OCI-LY7 (cell line): Measurements from ENCODE around the gene SENP2. TPM values are rescaled to one million over a fixed set of nuclear protein-coding genes. Genes with fewer than 3 reads are reported as not detected.

Experiments used
- small RNA-seq: library from RNA; depleted of rRNA; stranded (forward); fragments of <200 nt; gene quantifications from one replicate; pipeline ENCODE3, GENCODE V24; 2014
- total RNA-seq, 2 experiments: library from RNA; depleted of rRNA in 1 of 2; stranded (reverse); fragments of >200 nt in 1 of 2; shearing (Covaris generic) in 1 of 2; gene quantifications; 2 replicates each; pipeline ENCODE4 v1.2.3, GENCODE V29; 2014 to 2022

The SENP2 gene
- total RNA-seq, 2 experiments from 2014 or later, result 39.8 to 64.5 TPM

Small RNA genes lying within 50 kb of the gene (small RNA-seq; reads per million reads assigned to genes)
- not detected for gene AC133473.1

Other genes with a start within 250 kb of the SENP2 start
- gene MAP3K13, start 223.2 kb upstream of the SENP2 start, total RNA-seq (2014; rRNA removed; shearing (Covaris generic)), result 7.6 and 10.5 TPM in 2 replicates
- gene MAP3K13, start 223.2 kb upstream of the SENP2 start, total RNA-seq (2022), result 15.0 and 16.7 TPM in 2 replicates
- 5.5 and 7.0 TPM in 2 replicates for gene TMEM41A, start 87.3 kb upstream of the SENP2 start, total RNA-seq (2014; rRNA removed; shearing (Covaris generic))
- gene TMEM41A, start 87.3 kb upstream of the SENP2 start, total RNA-seq (2022), result 9.8 and 11.0 TPM in 2 replicates
- gene LIPH, start 33.7 kb upstream of the SENP2 start, total RNA-seq (2014; rRNA removed; shearing (Covaris generic)), result not detected in 2 replicates
- not detected in 2 replicates for gene LIPH, start 33.7 kb upstream of the SENP2 start, total RNA-seq (2022)
- gene IGF2BP2, start 238.7 kb downstream of the SENP2 start, total RNA-seq (2014; rRNA removed; shearing (Covaris generic)), result 0.28 TPM in 1 of 2 replicates, not detected in the other
- gene IGF2BP2, start 238.7 kb downstream of the SENP2 start, total RNA-seq (2022), result not detected in 2 replicates